HepG2 (cell line): Measurements from ENCODE around the gene DUT. TPM values are rescaled to one million over a fixed set of nuclear protein-coding genes. Genes with fewer than 3 reads are reported as not detected.

Experiments used
- ARNTL ChIP-seq: sonication (generic); formaldehyde crosslinking; IDR thresholded peaks from 2 replicates; pipeline ENCODE4 v1.4.0; 2020; ENCODE audit warnings: mild to moderate bottlenecking, missing genetic modification reagents
- GABPA ChIP-seq, 2 experiments: IDR thresholded peaks; 2 replicates each; pipeline ENCODE4 v1.6.1; 2011 to 2016; ENCODE audit warnings: low read depth in 2 of 2, low read length in 1 of 2, missing biosample characterization in 1 of 2, missing genetic modification characterization in 1 of 2
- HNRNPK ChIP-seq: fragments of 200-400 bp; formaldehyde crosslinking; IDR thresholded peaks from 2 replicates; pipeline ENCODE4 v1.6.1; 2018; ENCODE audit warnings: low read length, low read depth, moderate library complexity, mild to moderate bottlenecking; ENCODE audit not compliant: poor library complexity, severe bottlenecking
- HNRNPLL ChIP-seq: fragments of 200-400 bp; formaldehyde crosslinking; IDR thresholded peaks from 2 replicates; pipeline ENCODE4 v1.6.1; 2017; ENCODE audit warnings: mild to moderate bottlenecking, low read depth, low read length; ENCODE audit not compliant: poor library complexity, severe bottlenecking
- JUND ChIP-seq: sonication (generic); formaldehyde crosslinking; IDR thresholded peaks from 2 replicates; pipeline ENCODE4 v1.8.0; 2022; ENCODE audit warnings: mild to moderate bottlenecking, missing genetic modification reagents
- KDM2A ChIP-seq: sonication (generic); formaldehyde crosslinking; IDR thresholded peaks from 2 replicates; pipeline ENCODE4 v1.4.0; 2020; ENCODE audit warnings: low read depth, missing genetic modification reagents, borderline replicate concordance
- MYC ChIP-seq: sonication (generic); formaldehyde crosslinking; IDR thresholded peaks from 2 replicates; pipeline ENCODE4 v1.9.0; 2021; ENCODE audit warnings: missing genetic modification reagents, borderline replicate concordance
- PAF1 ChIP-seq: IDR thresholded peaks from 2 replicates; pipeline ENCODE4 v1.6.1; 2016; ENCODE audit warnings: missing genetic modification reagents, missing compliant biosample characterization
- PAX8 ChIP-seq: sonication (generic); formaldehyde crosslinking; IDR thresholded peaks from 2 replicates; pipeline ENCODE4 v1.8.0; 2022; ENCODE audit warnings: mild to moderate bottlenecking, missing genetic modification reagents, borderline replicate concordance
- RCOR2 ChIP-seq: IDR thresholded peaks from 2 replicates; pipeline ENCODE4 v1.6.1; 2016; ENCODE audit warnings: missing biosample characterization, missing genetic modification reagents
- RFX5 ChIP-seq: IDR thresholded peaks from 2 replicates; pipeline ENCODE4 v1.6.1; 2011; ENCODE audit warnings: low read depth, low read length, improper control_type of control experiment
- SALL2 ChIP-seq: sonication (generic); formaldehyde crosslinking; IDR thresholded peaks from 2 replicates; pipeline ENCODE4 v1.8.1; 2023; ENCODE audit warnings: mild to moderate bottlenecking, missing genetic modification reagents, inconsistent platforms
- SOX13 ChIP-seq, 3 experiments: fragments of 450-650 bp in 1 of 3; sonication (generic) in 1 of 3; formaldehyde crosslinking in 1 of 3; IDR thresholded peaks in 2 of 3; conservative IDR thresholded peaks in 1 of 3; 2 replicates each; pipeline versions ENCODE4 v1.5.0 to v1.6.1; 2016 to 2020; ENCODE audit warnings: antibody characterized with exemption in 1 of 3, mild to moderate bottlenecking in 1 of 3, missing compliant biosample characterization in 1 of 3, missing genetic modification reagents in 1 of 3, moderate library complexity in 1 of 3
- TCF12 ChIP-seq, 2 experiments: fragments of 450-650 bp in 1 of 2; sonication (generic) in 1 of 2; formaldehyde crosslinking in 1 of 2; IDR thresholded peaks; 2 replicates each; pipeline versions ENCODE4 v1.6.1 to v1.8.0; 2017 to 2022; ENCODE audit warnings: antibody characterized with exemption in 1 of 2, mild to moderate bottlenecking in 1 of 2, missing genetic modification reagents in 1 of 2, moderate library complexity in 1 of 2
- ZFP36L2 ChIP-seq: sonication (generic); formaldehyde crosslinking; IDR thresholded peaks from 2 replicates; pipeline ENCODE4 v1.4.0; 2020; ENCODE audit warnings: missing genetic modification reagents
- ZFP82 ChIP-seq: sonication (generic); formaldehyde crosslinking; IDR thresholded peaks from 2 replicates; pipeline ENCODE4 v1.5.1; 2020; ENCODE audit warnings: mild to moderate bottlenecking, missing genetic modification reagents, borderline replicate concordance
- ZNF234 ChIP-seq: sonication (generic); formaldehyde crosslinking; conservative IDR thresholded peaks from 2 replicates; pipeline ENCODE4 v1.5.1; 2020; ENCODE audit warnings: mild to moderate bottlenecking, missing genetic modification reagents
- ZNF296 ChIP-seq: sonication (generic); formaldehyde crosslinking; conservative IDR thresholded peaks from 2 replicates; pipeline ENCODE4 v1.5.0; 2020; ENCODE audit warnings: mild to moderate bottlenecking, missing genetic modification reagents
- ZNF431 ChIP-seq: sonication (generic); formaldehyde crosslinking; IDR thresholded peaks from 2 replicates; pipeline ENCODE4 v1.9.0; 2022; ENCODE audit warnings: missing genetic modification reagents, low read depth, mild to moderate bottlenecking, borderline replicate concordance
- ZNF878 ChIP-seq: sonication (generic); formaldehyde crosslinking; IDR thresholded peaks from 2 replicates; pipeline ENCODE4 v1.8.1; 2023; ENCODE audit warnings: mild to moderate bottlenecking, missing genetic modification reagents, moderate library complexity
- ZSCAN25 ChIP-seq: sonication (generic); formaldehyde crosslinking; IDR thresholded peaks from 2 replicates; pipeline ENCODE4 v1.8.0; 2022; ENCODE audit warnings: mild to moderate bottlenecking, missing genetic modification reagents
- polyA plus RNA-seq, 8 experiments: library from polyadenylated mRNA; depleted of rRNA in 3 of 8; stranded (reverse) in 7 of 8; unstranded in 1 of 8; fragments of >200 nt; fragmentation: Illumina TruSeq in 4 of 8; extraction: Trizol in 4 of 8; gene quantifications; 2 replicates each; pipeline versions ENCODE4 v1.2.1 to v1.2.3, GENCODE V29; 2011 to 2016; ENCODE audit warnings: low read depth in 4 of 8, missing spikeins in 1 of 8, mixed read lengths in 1 of 8; ENCODE audit not compliant: insufficient read depth in 1 of 8
- total RNA-seq, 5 experiments: library from RNA; depleted of rRNA; stranded (reverse); fragments of >200 nt; fragmentation: Illumina TruSeq; extraction: Trizol; gene quantifications; 2 replicates each; pipeline ENCODE4 v1.2.3, GENCODE V29; 2016; ENCODE audit warnings: low read depth in 1 of 5
- TF ChIP-seq, protein P1 (sequence below): sonication (generic); formaldehyde crosslinking; conservative IDR thresholded peaks from 2 replicates; pipeline ENCODE4 v1.8.1; 2023; ENCODE audit warnings: missing genetic modification reagents
- TF ChIP-seq, protein P2 (sequence below): IDR thresholded peaks from 2 replicates; pipeline ENCODE4 v1.6.1; 2012; ENCODE audit warnings: inconsistent platforms
- TF ChIP-seq, protein P3 (sequence below): sonication (generic); formaldehyde crosslinking; IDR thresholded peaks from 2 replicates; pipeline ENCODE4 v1.8.0; 2022; ENCODE audit warnings: missing genetic modification reagents, mild to moderate bottlenecking, inconsistent platforms, borderline replicate concordance
- TF ChIP-seq, protein P4 (sequence below): IDR thresholded peaks from 2 replicates; pipeline ENCODE4 v1.6.1; 2016; ENCODE audit warnings: missing genetic modification reagents, missing compliant biosample characterization

DUT gene
- total and polyA plus RNA-seq, 2 of the 13 experiments (the other 11 are each of a cell fraction or from before 2014, with no cell fraction given), result 36.7 to 131 TPM

DNA sequence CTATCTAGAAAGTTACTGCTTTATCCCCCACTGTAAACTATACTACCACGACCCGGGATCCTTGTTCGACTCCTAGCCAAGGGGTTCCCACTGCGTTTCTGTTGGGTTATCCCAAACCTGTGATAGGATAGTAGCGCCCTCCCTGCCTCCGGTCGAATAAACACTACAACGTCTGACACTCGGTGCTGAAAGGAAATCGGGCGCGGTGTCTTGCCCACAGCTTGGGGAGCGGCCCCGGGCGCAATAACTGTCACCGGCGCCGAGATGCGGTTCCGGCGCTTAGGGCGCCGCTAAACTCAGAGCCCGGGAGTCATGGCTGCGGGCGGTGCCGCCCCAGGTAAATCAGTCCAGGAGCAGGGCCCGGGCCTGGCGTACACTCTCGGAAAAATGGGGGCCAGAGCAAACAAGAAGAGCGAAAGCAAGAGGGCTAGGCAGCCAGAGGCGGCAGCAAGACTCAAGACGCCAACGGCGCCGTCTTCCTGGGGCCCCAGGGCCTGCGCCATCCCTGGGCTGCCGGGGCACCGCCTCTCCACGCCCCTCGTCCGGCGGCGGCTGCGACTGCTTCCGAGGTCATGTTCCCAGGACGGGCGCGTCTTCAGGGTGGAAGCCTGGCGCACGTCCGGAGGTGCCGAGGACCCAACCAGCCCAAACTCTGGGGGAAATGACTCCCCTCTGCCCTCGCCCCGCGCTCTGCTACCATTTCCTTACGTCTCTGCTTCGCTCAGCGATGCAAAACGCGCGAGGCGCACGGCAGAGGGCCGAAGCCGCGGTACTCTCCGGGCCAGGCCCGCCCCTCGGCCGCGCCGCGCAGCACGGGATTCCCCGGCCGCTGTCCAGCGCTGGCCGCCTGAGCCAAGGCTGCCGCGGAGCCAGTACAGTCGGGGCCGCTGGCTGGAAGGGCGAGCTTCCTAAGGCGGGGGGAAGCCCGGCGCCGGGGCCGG lies at the start of gene DUT (continued):
- no peak for TF ChIP-seq SOX13 (IDR thresholded peaks at IDR 0.05)
- TF ChIP-seq SOX13 (CRISPR knock-in tag; conservative IDR thresholded peaks at IDR 0.05 in 1 of 2, IDR thresholded peaks at IDR 0.05 in 1 of 2), result peak in 1 of 2 experiments; percentile 27; a peak in 1 of 4 replicates
- TF ChIP-seq, protein P1, sequence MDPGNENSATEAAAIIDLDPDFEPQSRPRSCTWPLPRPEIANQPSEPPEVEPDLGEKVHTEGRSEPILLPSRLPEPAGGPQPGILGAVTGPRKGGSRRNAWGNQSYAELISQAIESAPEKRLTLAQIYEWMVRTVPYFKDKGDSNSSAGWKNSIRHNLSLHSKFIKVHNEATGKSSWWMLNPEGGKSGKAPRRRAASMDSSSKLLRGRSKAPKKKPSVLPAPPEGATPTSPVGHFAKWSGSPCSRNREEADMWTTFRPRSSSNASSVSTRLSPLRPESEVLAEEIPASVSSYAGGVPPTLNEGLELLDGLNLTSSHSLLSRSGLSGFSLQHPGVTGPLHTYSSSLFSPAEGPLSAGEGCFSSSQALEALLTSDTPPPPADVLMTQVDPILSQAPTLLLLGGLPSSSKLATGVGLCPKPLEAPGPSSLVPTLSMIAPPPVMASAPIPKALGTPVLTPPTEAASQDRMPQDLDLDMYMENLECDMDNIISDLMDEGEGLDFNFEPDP (CRISPR knock-in tag), result no peak; the same call in 1 of the 2 replicates
- TF ChIP-seq TCF12 (IDR thresholded peaks at IDR 0.05), result no peak
- TF ChIP-seq TCF12 (CRISPR knock-in tag; IDR thresholded peaks at IDR 0.05), result no peak; the same call in none of the 2 replicates
- TF ChIP-seq RFX5, result no peak
- no peak for TF ChIP-seq PAF1
- peak; percentile 89 for TF ChIP-seq HNRNPLL
- no peak for TF ChIP-seq PAX8 (CRISPR knock-in tag)
- TF ChIP-seq SALL2 (CRISPR knock-in tag), result peak; percentile 74
- TF ChIP-seq, protein P2, sequence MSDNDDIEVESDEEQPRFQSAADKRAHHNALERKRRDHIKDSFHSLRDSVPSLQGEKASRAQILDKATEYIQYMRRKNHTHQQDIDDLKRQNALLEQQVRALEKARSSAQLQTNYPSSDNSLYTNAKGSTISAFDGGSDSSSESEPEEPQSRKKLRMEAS, result peak; percentile 39; the same call in 1 of the 2 replicates
- no peak for TF ChIP-seq ZSCAN25 (CRISPR knock-in tag)
- no peak for TF ChIP-seq ZNF878
- TF ChIP-seq HNRNPK, result no peak
- TF ChIP-seq GABPA (IDR thresholded peaks at IDR 0.05; ENCODE audit: low read depth, low read length), result peak; percentile 88
- peak; percentile 90 for TF ChIP-seq GABPA (CRISPR knock-in tag; IDR thresholded peaks at IDR 0.05; ENCODE audit: low read depth)
- TF ChIP-seq, protein P3, sequence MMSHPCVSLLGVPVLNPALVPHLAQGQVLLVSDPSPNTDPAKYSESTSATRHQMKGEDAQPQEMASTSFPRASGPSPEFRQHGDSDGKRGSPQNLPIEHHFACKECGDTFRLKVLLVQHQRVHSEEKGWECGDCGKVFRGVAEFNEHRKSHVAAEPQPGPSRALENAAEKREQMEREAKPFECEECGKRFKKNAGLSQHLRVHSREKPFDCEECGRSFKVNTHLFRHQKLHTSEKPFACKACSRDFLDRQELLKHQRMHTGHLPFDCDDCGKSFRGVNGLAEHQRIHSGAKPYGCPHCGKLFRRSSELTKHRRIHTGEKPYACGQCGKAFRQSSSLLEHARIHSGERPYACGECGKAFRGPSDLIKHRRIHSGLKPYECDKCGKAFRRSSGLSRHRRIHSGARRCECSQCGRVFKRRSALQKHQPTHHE (CRISPR knock-in tag), result no peak
- peak; percentile 52; the same call in 1 of the 2 replicates for TF ChIP-seq MYC (CRISPR knock-in tag)
- TF ChIP-seq ZNF234 (CRISPR knock-in tag), result no peak
- TF ChIP-seq ARNTL (CRISPR knock-in tag), result peak; percentile 33; the same call in 1 of the 2 replicates
- no peak for TF ChIP-seq JUND (CRISPR knock-in tag)
- TF ChIP-seq RCOR2, result no peak
- 0 out of 2 replicates have a peak, but pooled peaks have one; percentile 11 for TF ChIP-seq ZFP82 (CRISPR knock-in tag)
- TF ChIP-seq KDM2A (CRISPR knock-in tag), result peak; percentile 84; the same call in 1 of the 2 replicates
- no peak for TF ChIP-seq ZFP36L2 (CRISPR knock-in tag)
- TF ChIP-seq, protein P4, sequence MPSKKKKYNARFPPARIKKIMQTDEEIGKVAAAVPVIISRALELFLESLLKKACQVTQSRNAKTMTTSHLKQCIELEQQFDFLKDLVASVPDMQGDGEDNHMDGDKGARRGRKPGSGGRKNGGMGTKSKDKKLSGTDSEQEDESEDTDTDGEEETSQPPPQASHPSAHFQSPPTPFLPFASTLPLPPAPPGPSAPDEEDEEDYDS (CRISPR knock-in tag), result no peak
- TF ChIP-seq ZNF431 (CRISPR knock-in tag), result no peak; the same call in 1 of the 2 replicates
- no peak for TF ChIP-seq ZNF296 (CRISPR knock-in tag)
